Stimulated activated CD4-positive, alpha-beta T cell treated with anti-CD3 and anti-CD28 coated beads, Interleukin-4, amount 100 ng/mL, for 4 hours (primary cell): ENCODE results near the gene CD34.

Source experiments
- DNase-seq, 2 experiments: peaks; one replicate each; pipeline ENCODE4 v3.0.0-alpha.2; 2020

The CD34 gene

DNA sequence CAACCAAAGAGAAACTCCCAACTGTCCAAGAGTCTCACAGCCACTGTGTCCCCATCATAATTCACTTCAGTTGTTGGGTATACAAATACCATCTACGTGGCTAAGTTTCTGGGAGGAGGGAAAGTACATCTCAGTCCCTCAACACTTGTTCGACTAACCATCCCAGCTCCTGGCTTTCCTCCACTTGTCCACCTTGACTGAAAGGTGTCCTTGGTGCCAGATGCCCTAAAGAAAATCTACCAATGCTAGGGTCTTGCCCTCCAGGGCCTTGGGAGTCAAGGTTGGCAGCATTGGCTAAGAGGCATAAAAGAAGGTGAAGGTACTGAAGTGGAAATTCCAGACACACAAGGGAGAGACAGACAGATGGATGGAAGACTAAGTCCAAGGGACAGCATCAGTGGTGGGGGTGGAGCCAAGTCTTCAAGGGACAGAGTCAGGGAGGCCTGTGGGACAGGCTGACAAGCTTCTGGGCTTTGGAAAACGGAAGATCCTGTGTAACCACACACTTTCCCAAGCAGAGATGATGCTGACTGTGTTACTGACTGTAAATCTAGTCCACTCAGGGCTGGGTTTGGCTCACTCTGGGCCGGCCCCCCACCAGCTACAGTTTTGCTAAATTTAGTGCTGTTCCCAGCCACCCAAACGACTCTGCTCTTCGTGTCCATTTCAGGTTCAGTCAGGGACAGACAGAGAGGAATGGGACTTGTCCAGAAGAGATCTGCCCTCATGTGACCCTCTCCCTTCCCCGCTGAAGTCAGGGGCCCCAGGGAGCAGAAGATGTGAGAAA, 60.1 kb downstream of the CD34 start:
- DNase-seq = no peak

DNA sequence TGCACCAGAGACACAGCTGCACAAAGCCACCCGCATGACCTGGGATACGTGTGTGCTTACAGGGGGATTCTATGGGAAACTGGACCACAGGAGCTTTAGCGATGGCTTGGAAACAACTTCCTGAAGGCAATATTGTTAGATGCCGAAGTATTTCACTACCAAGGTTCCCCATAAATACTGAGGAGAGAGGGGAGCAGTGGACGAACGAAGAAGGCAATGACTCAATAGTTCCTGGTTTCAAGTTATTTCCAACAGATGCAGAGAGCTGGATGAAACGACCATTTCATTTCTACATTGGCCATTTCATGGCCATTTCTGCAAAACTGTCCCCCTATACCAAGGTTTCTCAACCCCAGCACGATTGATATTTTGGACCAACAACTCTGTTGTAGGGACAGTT, 61.3 kb downstream of the CD34 start:
- DNase-seq = no peak

DNA sequence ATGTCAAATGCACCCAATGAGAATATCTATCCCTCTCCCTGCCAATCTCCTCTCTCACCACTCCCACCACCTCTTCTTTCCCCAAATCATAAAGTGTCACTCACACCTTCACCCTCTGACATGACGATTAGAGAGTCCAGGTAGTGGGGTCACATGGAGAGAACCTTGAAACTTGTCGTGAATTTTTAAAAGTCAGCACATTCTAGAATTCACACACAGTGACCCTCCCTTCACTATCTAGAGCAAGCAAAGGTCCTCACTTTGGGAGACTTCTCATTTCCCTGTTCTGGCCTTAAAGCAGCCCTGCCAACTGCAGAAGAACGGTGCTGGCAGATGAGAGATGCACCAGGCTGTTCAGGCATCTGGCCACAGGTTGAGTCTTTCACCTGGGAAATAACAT, 61.9 kb downstream of the CD34 start:
- no peak for DNase-seq

DNA sequence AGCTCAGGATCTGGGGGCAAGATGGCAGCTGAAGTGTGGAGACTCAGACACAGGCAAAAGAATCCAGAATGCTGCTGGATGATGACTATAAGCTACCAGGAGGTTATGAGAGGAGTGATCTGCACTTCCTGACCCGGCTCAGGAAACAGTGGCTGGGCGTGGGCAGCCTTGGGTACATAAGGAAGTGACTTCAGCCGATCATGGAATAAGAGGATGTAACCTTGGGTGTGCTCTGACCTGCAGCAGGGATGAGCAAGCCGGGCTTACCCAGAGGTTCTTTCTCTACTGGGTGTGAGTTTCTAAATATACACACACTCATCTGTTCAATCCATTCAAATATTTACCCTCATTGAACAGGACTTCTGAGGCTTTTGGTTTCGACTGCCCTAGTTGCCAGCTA, 62.7 kb downstream of the CD34 start:
- DNase-seq = no peak

DNA sequence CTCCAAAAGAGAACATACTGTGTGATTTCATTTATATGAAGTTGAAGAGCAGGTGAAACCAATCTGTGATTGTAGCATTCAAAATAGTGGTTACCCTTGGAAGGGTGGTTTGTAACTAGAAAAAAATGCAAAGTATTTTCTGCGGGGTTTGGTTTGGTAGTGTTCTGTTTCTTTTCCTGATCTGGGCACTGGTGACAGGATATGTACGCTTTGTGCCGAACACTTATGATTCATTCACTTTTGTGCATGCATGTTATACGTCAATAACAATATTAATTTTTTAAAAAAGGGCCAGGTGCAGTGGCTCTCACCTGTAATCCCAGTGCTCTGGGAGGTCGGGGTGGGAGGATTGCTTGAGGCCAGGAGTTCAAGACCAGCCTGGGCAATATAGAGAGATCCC, 63.8 kb downstream of the CD34 start:
- DNase-seq = no peak

DNA sequence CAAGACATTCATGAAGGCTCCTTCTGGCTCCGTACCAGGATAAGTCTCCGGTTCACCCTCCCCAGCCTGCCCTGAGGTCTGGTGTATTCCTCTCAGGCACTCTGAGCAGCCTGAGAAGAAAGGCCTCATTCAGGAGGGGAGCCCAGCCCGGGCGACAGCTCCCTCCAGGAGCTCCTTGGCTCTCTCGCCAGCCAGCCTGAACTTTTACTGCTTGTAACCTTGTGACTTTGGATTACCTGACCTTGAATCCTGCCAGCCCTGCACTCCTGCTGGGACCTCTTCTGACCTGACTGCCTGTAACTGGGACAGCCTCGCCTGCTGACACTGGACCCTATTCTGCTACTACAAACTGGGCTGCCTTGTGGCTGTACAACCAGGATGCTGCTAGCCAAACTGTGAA, 65.8 kb downstream of the CD34 start:
- DNase-seq = no peak

DNA sequence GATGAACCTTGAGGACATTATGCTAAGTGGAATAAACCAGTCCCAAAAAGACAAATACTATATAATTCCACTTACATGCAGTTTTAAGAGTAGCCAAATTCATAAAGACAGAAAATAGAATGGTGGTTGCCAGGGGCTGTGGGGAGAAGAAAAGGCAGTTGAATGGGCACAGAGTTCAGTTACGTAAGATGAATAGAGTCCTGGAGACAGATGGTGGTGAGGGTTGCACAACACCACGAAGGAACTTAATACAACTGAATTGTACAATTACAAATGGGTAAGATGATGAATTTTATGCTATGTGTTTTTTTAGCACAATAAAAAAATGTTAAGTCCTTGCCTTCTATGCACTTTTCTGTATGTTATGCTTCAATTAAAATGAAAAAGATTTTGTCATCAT, 66.6 kb downstream of the CD34 start:
- no peak for DNase-seq

DNA sequence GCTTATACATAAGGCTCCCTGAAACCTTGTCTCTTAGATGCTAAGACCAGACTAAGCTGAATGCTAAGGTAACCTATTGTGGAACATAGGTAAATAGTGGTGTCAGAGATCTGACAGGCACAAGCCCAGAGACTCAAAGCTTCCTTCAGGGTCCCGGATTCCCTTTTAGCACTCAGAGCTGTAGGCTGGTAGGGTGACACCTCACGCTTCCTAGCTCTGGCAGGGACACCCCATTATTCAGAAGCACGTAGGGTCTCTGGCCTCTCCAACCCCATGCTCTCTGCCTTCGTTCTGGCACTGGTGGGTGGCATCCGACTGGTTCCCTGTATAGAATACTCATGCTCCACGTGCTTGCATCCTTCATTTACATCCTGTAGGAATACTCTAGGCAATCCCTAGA, 68.4 kb downstream of the CD34 start:
- DNase-seq = no peak

DNA sequence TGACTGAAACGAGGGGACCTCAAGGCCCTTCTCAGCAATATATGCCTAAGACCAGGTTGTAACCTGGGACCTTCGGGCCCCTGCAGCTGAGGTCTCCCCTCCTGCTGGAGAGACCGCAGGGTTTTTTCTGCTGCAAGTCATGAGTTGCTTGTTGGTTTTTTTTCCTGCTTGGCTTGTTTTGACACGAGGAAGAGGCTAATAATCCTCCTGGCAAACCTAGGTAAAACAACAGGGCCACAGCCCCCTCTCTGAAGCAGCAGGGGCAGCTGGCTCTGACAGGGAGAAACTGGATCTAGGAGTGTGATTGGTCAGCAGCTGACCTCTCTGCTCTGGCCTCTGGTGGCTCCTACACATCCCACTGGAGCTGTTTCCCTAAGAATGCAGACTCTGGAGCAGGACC, 69.0 kb downstream of the CD34 start:
- DNase-seq = no peak

DNA sequence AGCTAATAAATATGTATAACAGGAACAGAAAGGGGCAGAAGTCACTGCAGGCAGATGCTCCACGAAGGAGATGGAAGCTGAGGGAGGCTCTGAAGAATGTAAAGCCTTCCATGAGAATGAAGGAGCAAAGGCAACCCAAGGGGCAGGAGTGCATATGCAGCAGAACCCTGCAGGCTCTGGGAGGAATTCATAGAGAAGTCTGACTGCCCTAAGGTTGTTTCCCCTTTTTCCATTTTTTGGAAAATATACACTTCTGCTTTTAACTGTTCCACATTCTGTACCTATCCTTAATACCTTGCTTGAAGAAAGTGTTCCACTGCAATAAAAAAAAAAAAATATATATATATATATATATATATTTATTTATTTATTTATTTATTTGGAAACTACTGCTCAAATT, 69.6 kb downstream of the CD34 start:
- DNase-seq = no peak

DNA sequence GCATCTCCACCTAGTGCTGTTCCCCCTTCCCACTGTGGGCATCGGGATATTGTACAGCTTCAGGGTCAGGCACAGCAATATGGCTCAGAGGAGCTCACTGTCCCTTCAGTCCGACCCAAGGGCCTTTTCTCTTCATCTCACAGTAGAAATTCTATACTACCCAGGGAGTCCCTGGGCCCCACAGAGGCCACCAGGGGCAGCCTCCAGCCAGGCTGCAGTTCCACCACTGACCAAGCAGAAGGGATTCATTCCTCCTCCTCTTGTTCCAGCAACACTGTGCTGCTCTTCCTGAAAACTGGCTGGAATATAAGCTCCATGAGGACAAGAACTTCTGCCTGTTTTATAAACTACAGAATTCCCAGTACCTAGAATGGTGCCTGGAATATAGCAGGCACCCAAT, 70.5 kb downstream of the CD34 start:
- DNase-seq = no peak

DNA sequence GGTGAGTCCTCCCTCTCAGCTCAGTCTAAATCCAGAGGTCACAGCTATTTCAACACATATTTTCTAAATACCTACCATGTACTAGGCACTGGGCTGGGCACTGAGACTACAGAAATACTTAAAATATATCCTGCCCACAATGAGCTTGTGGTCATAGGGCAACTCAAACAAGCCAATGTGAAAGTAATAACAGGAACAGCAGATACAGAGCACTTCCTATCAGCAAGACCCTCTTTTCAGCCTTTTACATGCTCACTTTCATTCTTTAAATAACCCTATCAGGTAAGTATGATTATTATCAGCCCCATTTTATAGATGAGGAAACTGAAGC, 71.9 kb downstream of the CD34 start:
- DNase-seq = no peak

DNA sequence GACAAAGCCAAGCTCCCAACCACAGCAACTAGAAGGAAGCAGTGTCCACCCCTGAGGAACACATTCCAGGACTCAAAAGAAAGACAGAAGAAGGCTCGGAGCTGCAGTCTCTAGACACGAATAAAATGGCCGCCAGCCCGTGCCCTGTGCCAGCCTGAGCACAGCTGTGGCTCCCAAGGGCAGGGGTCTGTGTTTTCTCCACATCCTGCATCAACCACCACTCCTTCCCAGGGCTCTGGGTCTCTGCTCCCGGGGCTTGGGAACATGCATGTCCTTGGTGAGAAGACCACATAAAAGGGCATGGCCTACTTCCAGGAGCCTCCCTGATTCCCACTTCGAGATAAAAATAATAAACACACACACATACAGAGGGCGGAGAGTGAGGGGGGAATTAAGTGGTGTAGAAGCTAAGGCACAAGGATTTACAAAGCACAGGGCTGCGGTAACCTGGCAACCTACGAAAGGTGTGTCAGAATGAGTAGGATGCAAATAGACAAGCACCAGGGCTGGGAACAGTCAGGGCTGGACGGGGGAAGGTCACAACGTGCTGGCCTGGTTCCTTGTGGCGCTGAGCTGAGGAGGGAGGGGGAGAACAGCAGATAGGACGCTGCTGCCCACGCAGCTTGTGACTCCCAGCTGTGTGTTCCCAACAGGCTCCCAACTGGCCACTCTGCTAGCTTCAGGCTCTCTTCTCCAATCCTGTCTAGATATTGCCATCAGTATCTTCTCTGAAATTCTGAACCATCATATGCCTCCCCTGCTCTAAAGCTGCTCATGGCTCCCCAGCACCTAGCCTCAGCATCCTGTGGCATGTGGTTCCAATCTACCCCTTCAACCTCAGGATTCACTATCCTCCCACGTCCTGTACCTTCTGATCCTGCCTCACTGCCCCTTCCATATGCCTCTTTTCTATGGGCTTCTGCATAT, 72.5 kb downstream of the CD34 start:
- no peak for DNase-seq

DNA sequence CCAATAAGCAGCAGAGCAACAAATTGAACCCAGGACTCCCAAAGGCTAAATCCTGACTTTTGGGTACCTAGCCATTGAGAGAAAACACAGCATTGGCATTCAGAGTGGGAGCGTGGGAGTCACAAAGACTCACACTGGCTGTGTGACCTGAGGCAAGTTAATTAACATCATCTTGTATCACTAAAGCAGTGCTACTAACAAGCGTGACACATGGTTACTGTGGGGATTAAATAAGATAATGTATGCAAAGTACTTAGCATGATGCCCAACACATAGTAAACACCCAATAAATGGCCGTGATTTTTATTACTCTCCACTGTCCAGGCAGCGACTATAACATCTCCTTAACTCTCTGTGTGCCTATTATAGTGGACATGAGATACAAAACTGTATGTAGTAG, 73.3 kb downstream of the CD34 start:
- no peak for DNase-seq

DNA sequence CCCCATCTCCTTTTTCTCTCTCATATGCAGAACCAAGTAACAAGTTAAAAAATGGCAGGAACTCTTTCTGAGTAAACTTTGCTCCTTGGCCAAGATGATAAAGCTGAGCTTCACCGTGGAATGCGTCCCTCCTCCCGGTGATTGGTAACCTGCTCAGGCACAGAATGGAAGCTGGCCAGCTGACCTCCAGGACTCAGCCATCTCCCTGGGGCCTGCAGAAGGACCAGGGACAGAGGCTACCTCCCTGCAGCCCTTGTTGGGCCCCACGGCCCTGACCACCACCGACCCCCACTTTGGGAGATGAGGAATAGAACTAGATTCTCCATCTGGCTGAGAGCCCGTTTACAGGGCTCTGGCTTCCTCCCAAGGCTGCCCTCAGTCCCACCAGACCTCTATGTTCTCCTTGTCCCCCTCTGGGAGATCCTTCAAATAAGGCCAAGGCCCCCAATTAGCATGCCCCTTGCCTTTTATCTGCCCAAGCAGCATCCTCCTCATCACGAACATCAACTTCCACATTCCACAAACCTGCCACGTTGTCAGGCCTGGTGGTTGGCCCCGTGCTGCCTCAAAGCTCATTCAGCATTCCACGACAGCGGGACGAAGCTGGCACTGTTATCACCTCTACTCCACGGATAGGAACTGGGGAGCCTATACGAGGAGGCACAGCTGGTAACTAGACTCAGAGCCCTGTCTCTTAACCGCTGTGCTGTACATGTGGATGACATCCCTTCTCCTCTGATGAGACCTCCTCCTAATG, 74.2 kb downstream of the CD34 start:
- no peak for DNase-seq

DNA sequence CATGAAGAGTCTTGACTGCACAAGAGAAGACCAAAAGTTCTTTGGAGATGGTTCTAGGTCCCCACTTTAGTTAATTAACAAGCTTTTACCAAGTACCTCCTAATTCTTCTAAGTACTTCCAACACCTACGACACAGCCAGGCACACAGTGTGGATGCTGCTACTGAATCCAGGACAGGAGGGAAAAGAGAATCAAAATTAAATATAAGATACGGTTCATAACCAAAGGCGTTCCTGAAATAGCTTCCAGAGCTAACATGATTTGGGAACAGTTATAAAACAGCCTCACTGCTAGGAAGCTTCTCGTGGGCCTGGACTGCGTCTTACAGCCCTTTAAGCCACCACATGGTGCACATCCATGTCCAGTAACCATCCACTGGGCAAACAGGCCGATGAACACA, 75.0 kb downstream of the CD34 start:
- DNase-seq = no peak

DNA sequence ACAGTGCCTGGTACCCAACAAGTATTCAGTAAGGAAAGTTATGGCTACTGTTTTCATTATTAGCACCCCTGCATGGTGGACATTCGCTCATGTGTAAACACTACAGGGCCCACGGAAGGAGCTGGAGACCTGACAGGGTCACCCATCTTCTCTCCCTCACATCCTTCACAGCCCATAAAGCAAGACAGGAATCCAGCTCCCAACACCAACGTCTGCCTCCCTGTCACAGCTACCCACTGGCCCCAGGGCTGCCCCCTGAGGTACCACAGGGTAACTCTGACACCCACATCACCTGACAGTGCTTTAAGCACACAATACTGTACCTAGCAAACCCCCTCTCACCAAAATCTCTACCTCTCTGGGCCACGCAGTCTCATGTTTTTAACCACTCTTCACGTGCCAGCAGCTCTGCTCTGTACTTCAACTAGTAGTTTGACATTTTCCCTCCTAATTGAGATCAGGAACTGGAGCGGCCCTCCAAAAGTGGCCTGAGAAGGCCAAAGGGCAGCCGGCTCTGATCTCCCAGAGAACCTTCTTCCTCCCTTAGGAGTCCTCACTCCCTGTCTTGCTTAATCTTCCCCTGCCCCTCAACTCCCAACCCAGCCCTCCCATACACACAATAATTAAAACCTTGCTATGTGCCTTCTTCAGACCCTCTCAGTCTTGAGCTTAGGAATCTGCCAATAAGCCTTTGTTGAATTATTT, 76.8 kb downstream of the CD34 start:
- DNase-seq = no peak

DNA sequence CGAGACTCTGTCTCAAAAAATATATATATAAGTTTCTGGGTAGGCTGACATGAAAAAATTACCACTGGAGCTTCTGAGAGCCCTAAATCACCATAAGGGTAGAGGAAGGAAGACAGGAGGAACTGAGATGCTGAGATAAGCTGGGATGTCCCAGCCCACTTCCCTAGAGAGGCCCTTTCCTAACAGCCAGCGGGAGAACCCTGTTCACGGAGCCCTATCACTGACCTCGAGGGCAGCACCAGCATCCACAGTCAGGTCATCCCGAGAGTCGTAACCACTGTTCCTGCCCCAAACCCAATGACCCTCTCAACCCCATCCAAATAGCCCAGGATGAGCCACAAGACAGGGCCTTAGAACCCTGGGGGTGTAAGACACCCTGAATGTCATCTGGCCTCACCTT, 77.5 kb downstream of the CD34 start:
- no peak for DNase-seq

DNA sequence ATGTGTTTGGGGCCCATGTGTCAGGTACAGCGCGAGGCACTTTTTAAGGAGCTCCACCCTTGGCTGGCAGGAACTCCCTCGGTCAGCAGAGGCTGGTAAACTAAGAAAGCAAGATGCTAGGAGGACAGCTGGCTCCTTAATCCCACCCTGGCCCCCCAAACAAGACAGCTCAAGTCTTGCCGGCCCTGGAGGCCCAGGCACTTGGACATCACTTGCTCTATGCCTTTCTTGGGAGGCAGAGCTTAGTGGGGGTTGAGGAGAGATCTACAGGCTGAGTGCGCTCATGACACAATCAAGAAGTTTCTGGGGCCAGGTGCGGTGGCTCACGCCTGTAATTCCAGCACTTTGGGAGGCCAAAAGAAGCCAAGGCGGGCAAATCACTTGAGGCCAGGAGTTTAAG, 78.1 kb downstream of the CD34 start:
- no peak for DNase-seq

DNA sequence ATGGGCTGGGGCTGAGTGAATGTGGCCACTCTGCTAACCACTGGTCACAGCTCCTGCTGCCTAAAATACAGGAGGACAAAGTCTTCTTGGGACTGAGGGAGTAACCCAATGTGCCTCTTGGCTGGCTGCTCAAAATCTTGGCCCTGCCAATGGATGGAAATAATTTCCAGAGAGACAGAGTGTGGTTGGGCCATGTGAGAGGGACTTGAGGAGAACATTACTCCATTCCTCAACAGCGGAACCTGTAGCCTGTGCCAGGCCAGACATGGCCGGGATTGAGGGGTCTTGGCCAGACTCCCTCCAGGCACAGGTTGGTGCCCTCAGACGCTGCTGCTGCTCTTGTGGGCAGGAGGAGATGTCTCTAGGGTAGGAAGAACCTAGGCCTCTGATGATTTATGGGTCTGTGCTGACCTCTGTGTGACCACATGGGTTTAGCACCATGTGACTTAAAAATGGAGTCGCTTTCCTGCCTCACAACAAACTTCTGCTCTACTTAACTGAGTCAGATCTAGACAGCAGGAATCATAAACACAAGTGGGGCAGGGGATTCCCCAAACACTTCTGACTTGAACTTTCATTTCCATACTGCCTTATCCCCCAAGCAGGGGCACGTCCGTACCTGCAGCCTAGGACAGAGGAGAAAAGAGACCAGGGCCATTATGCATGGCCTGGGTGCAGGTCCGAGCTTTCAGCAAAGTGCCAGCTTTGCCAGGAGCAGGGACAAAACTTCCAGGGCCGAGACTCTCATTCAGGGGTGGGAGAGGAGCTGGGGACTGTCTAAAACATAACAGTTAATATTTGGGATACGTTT, 79.2 kb downstream of the CD34 start:
- peak in 1 of 2 experiments; percentile 52 for DNase-seq
